NCI-H1092 treated with DMSO at 0.1 percent for 48 hours (cell line): ENCODE measurements around the gene GABRB3.

Source experiments
- DNase-seq: peaks from one replicate; lab custom pipeline; 2025; lab: John Stamatoyannopoulos, UW

Gene GABRB3

DNA sequence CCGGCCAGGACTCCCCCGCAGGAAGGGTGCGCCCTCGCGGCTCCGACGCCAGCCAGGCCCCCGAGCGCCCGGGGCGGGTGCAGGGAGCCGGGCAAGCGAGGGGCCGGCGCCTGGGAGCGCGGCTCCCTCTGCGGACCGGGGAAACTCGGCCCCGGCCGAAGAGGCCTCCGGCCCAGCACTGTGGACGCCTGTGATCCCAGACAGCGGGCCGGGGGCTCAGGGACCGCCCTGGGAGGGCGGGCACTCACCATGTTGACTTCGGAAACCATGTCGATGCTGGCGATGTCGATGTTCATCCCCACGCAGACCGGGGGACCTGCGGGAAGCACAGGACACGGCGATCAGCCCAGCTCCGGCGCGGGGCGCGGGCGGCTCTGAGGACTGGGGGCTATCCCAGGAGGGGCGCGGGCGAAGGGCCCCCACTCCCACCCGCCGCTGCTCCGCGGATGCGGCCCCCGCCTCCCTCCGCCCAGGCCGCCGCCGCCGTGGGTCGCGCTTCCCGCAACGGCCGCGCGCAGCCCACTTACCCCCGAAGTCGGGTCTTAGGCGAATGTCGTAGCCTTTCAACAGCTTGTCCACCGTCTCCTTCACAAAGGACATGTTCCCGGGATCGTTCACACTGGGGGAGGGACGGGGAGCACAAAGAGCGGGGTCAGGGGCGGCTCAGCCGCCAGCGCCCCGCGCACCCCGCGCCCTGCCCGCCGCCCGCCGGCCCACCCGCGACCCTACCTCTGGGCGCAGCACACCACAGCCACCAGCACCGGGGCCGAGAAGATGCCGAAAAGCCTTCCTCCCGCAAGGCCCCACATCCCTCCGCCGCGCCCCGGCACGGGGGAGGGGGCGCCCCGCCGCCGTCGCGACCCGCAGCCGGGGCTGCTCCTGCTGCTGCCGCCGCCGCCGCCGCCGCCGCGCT lies at the start of gene GABRB3:
Gene GABRB3 (minus strand): TSS at position 913 of the 913 bp plus-strand sequence.
- DNase-seq: no peak

GRCh38 chr15:26807517-26808427 lies 34.9 kb upstream of the GABRB3 start:
- peak; percentile 27 for DNase-seq

DNA sequence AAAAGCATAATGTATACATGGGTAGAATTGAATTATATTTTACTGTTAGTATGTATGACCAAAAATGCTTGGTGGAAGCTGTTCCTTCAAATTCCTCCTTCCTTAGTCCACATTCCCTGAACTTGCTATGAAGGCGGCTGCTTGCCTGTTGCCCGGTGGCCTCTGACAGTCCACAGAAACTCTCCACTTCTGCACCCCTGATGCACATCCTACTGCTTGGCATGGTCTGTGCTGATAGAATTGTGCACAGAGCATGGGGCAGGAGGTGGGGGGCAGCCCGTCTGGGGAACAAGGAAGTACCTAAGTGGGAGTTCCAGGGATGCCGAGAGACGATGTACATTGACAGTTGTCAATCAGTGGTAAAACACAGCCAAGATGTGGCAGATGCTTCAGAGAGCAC lies 33.7 kb upstream of the GABRB3 start:
- DNase-seq: no peak

DNA sequence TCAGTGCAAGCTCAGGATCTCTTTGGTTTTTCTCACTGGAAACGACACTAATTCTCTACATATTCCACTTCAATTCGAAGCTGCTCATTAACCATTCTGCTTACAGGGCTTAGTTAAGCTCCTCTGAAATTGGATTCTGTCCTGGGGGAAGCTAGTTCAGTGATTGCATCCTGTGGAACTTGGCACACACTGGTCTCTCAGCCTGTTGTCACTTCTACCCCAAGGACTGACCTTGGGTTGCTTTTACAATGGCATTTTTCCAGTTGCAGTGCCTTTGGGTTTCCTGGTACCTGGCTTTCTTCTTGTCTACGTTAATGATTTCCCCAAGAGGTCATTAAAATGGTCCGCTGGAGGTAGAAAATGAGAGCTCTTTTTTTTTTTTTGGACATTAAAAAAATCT lies 33.3 kb upstream of the GABRB3 start:
- DNase-seq: no peak

DNA sequence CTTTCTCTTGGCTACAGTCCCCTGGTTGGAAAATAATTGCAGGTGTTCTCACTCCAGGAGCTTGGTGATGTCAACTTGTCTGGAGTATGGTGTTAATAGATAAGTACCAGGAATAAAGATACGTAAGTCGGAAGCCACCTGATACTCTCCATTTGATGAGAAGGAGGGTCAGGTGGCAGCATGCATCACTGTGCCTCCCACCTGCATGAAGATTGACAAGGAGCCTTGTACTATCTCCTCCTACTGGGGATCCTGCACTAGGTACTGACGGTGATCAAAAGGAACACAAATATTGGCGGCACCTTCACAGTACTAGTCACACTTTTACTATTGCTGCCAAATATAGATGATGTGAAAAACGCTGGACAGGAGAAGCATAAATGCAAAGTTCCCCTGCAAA lies 32.6 kb upstream of the GABRB3 start:
- DNase-seq: no peak

DNA sequence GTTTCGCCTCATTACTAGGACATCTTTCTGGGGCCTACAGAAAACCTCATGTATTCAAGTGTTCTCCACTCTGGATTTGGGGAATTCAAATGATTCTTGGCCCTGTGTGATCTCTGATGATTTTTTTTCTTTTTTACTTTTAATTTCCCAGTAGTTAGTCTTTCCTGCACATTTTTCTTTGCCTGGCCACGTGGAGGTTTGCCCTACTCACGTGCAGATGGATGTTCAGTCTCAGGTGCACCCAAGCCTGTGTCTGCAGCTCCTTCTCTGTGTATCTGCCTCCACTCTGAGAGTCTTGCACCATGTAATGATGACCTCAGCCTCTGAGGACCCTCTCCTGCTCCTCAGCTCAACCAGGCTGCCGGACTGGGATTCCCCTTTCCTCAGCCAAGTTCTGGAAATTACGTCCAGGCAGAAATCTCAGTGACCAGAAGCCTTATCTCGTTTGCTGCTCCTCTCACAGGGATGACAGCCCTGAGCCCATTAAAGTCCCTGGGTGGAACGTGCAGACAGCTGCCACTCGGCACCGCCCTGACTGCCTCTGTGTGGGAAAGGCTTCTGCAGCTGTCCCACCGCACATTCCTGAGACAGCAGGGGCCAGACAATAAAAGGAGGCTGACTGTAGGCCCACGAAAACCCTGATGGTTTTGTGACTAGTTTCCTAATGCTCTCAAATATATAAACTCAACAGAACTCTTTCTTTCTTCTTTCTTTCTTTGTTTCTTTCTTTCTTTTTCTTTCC lies 31.4 kb upstream of the GABRB3 start:
- no peak for DNase-seq

DNA sequence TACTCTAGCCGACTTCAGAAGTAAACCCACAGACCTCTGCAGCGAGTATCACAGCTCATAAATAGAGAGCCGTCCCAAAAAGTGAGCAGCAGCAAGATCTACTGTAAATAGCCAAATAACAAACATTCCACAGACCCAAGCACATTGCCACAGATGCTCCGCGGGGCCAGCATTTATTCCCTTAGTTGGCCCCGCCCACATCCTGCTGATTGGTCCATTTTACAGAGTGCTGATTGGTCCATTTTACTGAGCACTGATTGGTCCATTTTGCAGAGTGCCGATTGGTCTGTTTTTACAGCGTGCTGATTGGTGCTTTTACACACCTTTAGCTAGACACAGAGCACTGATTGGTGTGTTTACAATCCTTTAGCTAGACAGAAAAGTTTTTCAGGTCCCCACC lies 17.3 kb upstream of the GABRB3 start:
- DNase-seq: no peak

GRCh38 chr15:26781816-26782215 lies 8.9 kb upstream of the GABRB3 start:
- no peak for DNase-seq

GRCh38 chr15:26773917-26774316 lies 1.1 kb upstream of the GABRB3 start:
- peak; percentile 34 for DNase-seq

DNA sequence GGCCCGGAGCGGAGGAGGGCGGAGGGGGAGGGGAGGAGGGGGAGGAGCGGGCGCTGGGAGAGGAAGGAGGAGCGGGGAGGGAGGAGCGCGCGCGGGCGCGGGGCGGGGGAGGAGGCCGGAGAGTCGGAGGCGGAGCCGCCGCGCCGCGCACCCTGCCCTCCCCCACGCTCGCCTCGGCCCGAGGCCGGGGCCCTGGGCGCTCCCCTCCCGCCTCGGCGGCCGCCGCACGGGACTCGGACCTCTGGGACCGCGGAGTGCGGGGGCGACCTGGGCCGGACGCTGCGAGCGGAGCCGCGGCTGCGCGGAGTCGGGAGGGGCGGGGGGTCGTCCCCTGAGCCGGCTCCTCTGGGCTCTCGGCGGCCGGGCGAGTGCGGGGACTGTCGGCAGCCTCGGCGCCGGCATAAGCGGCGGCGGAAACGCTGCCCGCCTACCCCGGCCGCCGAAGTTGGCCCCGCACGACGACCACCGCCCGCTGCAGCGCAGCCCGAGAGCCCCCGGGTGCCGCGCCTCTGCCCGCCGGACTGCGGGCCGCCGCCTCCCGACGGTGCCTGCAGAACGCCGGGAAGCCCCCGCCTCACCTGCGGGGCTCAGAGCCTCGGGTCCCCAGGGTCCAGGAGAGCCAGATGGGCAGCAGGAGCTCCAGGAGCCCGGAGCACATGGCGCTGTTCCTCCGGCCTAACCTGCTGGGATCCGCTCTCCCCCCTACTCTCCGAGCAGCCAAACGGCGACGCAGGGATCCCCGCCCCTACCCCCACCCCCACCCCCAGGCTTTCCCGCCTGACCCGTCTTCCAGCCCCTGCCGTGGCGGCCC lies 406 bp upstream of the GABRB3 start:
- DNase-seq: peak; percentile 55

- DNase-seq: peak; percentile 49
These were observed 1.2 kb downstream of the GABRB3 start for GRCh38 chr15:26771578-26772153.

GRCh38 chr15:26771168-26771567 lies 1.7 kb downstream of the GABRB3 start:
- DNase-seq: peak; percentile 6

DNA sequence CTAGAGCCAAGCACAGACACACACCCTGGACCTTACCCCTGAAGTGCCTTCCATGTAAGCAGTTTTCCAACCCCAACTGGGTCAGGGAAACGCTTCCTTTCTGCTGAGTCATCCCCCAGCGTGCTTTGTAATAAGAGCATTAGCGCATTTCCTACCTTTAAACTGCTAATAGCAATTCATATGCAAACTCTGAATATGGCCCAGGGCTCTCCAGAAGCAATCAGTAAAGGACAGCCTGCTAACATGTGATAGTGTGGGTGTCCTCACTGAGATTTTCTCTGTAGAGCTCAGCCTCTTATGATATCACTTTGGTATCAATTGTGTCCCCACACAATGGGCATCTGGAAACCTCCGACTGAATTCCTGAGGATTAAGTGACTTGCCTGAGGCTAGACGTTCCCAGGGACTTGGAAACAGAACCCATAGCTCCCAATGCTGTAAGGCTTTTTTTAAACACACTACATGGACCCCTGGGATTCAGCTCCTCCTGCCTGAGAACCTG lies 5.6 kb downstream of the GABRB3 start:
- no peak for DNase-seq

- DNase-seq: no peak
These were observed 6.6 kb downstream of the GABRB3 start for GRCh38 chr15:26766262-26766661.

DNA sequence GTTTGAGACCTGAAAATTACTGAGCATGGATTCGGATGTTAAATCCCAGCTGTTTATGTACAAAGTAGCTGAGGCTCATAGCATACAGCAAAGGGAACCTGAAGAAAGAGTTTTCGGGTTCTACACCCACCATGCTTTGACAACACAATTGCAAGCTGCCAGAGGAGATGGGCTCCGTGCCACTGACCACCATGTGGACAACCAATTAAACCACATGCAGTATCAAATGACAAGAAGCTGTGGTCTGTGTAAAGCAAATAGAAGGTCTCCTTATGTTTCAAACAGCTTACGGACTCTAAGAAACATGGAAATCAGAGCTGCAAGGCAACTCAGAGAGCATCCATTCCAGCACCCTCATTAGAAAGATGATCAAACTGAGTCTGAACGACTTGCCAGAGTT lies 12.9 kb downstream of the GABRB3 start:
- DNase-seq: no peak

- DNase-seq: no peak
These were observed 14.8 kb downstream of the GABRB3 start for GRCh38 chr15:26758079-26758478.

- no peak for DNase-seq
These were observed 15.7 kb downstream of the GABRB3 start for GRCh38 chr15:26757141-26757540.

GRCh38 chr15:26744894-26745293 lies 28.0 kb downstream of the GABRB3 start:
- no peak for DNase-seq

- no peak for DNase-seq
These were observed 33.1 kb downstream of the GABRB3 start for GRCh38 chr15:26739791-26740190.

DNA sequence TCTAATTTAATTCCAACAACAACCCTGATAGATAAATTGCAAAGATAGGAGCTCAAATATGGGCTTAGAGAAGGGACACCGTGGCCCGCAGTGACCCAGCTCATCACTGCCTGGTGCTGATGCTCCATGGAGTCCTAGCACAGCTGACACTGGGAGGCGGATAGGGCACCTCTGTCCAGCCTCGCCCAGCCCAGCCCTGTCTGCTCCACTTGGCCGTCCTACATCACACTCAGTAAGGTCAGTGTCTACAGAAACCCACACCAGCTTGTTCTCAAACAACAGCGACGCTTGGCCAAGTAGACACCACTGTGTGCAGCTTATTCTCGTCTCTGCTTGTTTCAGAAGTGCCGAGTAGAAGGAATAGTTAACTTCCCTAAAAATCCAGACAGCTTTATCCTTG lies 33.9 kb downstream of the GABRB3 start:
- no peak for DNase-seq
